ENCODE results near the gene TMEM53. TPM values are rescaled to one million over a fixed set of nuclear protein-coding genes. Genes with fewer than 3 reads are reported as not detected.

Gene TMEM53
- total RNA-seq, 1 experiment from 2014 or later: 6.2 TPM

GRCh38 chr1:44696101-44696500, 21.8 kb upstream of the TMEM53 start:
- no peaks in the 10 kb centered on the region for H3K36me3 Mint-ChIP-seq (ENCODE audit: insufficient read depth in 1 of 3, low read depth in 3 of 3)
- no peak overlapping the region for H3K23ac ChIP-seq (ENCODE audit: insufficient read length, low read depth, low read length)
- H3K9me3 Mint-ChIP-seq: no peaks in the 10 kb centered on the region
- H3K4me3 Mint-ChIP-seq: no peak overlapping the region
- no peaks in the 10 kb centered on the region for H3K79me1 ChIP-seq (ENCODE audit: insufficient read depth, low read depth, low read length, poor library complexity, severe bottlenecking)
- no peaks in the 10 kb centered on the region for H3K9me3 ChIP-seq (ENCODE audit: control insufficient read depth, low read depth, low read length)
- H3K27me3 Mint-ChIP-seq (ENCODE audit: low read depth): peaks cover 5% of the 10 kb centered on the region
- no peak overlapping the region for H2AFZ ChIP-seq (ENCODE audit: low read length)
- H3K18ac ChIP-seq (ENCODE audit: insufficient read length, low read depth, low read length): no peak overlapping the region
- H3K23me2 ChIP-seq (ENCODE audit: insufficient read length, low read depth, low read length, poor library complexity, severe bottlenecking): no peaks in the 10 kb centered on the region
- H3K4me1 Mint-ChIP-seq: peaks cover 0 to 5% of the 10 kb centered on the region in 2 experiments; a peak in 2 of 4 replicates
- no peak overlapping the region for H3K4me2 ChIP-seq (ENCODE audit: insufficient read depth, insufficient read length, low read length)
- H3K27ac Mint-ChIP-seq: no peak overlapping the region
- no peak overlapping the region for H3K4ac ChIP-seq (ENCODE audit: low read depth, low read length)
- no peak overlapping the region for H2BK15ac ChIP-seq (ENCODE audit: low read depth, low read length)
- H2BK120ac ChIP-seq (ENCODE audit: low read depth, low read length, poor library complexity, severe bottlenecking): no peak overlapping the region
- no peak overlapping the region for H2BK12ac ChIP-seq (ENCODE audit: insufficient read length, low read depth, low read length)
- H3T11ph ChIP-seq (ENCODE audit: low read length): no peak overlapping the region
- DNase-seq: no peak
- no peak overlapping the region for H3K56ac ChIP-seq (ENCODE audit: insufficient read length, low read depth, low read length)
- WGBS (ENCODE audit: extremely low coverage, insufficient read length, low lambda C conversion rate): no CpG with 5 or more reads among the region's 3 CpGs
- H4K5ac ChIP-seq (ENCODE audit: insufficient read length, low read depth, low read length): no peak overlapping the region
- no peak overlapping the region for H3K27ac ChIP-seq (ENCODE audit: insufficient read length, low read depth, low read length)
- no peak for TF ChIP-seq CTCF (conservative IDR thresholded peaks at IDR 0.05)
- no peak overlapping the region for H3K14ac ChIP-seq (ENCODE audit: insufficient read depth, low read length)
- H3K27me3 ChIP-seq (ENCODE audit: insufficient read depth, low read length): no peaks in the 10 kb centered on the region
- H4K20me1 ChIP-seq (ENCODE audit: control insufficient read depth, insufficient read depth, insufficient read length): no peaks in the 10 kb centered on the region
- no peak overlapping the region for H2BK5ac ChIP-seq (ENCODE audit: insufficient read length, low read length)
- no peaks in the 10 kb centered on the region for H3K79me2 ChIP-seq (ENCODE audit: insufficient read depth, low read length)
- no peak overlapping the region for H2BK20ac ChIP-seq (ENCODE audit: low read depth, low read length, poor library complexity, severe bottlenecking)
- H2AK5ac ChIP-seq (ENCODE audit: insufficient read length, low read length): no peak overlapping the region
- H4K91ac ChIP-seq (ENCODE audit: insufficient read length, low read depth, low read length): no peak overlapping the region
- H4K8ac ChIP-seq (replicated peaks; ENCODE audit: insufficient read length, low read depth, low read length): no peak overlapping the region
- no peak overlapping the region for H3K9ac ChIP-seq (ENCODE audit: extremely low read depth, insufficient read length, low read length)
- no peaks in the 10 kb centered on the region for H3K4me1 ChIP-seq (ENCODE audit: insufficient read depth, low read length)
